Measurements from ENCODE around the gene FBXW9.
"Not testable (repeated sequence)": the region's sequence is repeated elsewhere in the genome, so short reads cannot be mapped to it uniquely, and the experiment has no call there.

Gene FBXW9

DNA sequence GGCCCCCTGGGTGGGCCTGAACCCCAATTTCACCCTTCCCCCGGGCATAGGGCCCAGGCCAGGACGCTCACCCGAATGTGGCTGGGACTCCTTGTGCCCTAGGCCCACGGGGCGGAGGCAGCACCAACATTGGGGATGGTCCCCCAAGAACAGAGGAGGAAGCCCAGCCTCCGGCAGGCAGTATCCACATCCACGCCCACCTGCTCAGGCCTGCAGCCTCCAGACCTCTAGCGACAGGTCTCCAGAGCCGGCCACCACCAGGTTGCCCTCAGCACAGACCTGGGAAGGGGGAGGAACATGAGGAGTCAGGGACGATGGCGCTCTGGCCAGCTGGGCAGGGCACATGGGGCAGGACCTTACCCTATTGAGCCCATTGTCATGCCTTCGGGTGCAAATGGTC is 7.4 kb downstream of the FBXW9 start:
- H3K27ac ChIP-seq, result no peak overlapping the region
- no peak for TF ChIP-seq ZFX (IDR thresholded peaks at IDR 0.05; ENCODE audit: borderline replicate concordance)
- TF ChIP-seq, protein P1, sequence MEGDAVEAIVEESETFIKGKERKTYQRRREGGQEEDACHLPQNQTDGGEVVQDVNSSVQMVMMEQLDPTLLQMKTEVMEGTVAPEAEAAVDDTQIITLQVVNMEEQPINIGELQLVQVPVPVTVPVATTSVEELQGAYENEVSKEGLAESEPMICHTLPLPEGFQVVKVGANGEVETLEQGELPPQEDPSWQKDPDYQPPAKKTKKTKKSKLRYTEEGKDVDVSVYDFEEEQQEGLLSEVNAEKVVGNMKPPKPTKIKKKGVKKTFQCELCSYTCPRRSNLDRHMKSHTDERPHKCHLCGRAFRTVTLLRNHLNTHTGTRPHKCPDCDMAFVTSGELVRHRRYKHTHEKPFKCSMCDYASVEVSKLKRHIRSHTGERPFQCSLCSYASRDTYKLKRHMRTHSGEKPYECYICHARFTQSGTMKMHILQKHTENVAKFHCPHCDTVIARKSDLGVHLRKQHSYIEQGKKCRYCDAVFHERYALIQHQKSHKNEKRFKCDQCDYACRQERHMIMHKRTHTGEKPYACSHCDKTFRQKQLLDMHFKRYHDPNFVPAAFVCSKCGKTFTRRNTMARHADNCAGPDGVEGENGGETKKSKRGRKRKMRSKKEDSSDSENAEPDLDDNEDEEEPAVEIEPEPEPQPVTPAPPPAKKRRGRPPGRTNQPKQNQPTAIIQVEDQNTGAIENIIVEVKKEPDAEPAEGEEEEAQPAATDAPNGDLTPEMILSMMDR (IDR thresholded peaks at IDR 0.05), result no peak

DNA sequence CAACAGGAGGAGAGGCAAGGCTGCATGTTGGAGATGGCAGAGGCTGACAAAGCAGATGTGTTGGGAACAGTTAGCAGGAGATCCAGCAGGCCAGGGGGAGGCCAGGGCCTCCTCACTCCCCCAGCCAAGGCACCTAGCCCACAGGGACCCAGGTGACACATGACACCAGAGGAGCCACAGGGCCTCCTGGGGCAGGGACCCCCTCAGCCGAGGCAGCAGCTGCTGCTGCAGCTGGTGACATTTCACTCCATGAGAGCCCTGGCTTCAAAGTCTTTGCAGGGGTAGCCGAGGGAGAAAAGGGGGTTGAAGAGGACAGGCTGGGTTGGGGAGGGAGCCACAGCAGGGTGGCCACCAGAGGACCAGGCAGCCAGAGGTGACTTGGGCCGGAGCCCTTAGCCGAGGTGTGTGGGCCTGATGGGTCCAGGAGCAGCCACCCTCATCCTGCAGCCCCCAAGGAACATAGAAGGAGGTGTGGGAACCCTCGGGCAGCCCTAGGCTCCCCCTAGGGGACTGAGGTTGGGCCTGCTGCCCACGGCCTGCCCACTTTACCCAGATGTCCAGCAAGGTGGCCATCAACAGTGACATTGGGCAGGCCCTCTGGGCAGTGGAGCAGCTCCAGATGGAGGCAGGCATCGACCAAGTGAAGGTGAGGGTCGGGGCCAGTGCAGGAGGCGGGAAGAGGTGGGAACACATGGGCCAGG is 8.8 kb downstream of the FBXW9 start, which contains the start of gene GNG14:
Gene GNG14 (plus strand): TSS at position 503 of the 701 bp plus-strand sequence. CDS start 51 bp downstream, at position 554.
- H3K27ac ChIP-seq, result no peak within 1 kb of the TSS
- TF ChIP-seq, protein P1 (IDR thresholded peaks at IDR 0.05), result no peak
- no peak for TF ChIP-seq ZFX (IDR thresholded peaks at IDR 0.05; ENCODE audit: borderline replicate concordance)

DNA sequence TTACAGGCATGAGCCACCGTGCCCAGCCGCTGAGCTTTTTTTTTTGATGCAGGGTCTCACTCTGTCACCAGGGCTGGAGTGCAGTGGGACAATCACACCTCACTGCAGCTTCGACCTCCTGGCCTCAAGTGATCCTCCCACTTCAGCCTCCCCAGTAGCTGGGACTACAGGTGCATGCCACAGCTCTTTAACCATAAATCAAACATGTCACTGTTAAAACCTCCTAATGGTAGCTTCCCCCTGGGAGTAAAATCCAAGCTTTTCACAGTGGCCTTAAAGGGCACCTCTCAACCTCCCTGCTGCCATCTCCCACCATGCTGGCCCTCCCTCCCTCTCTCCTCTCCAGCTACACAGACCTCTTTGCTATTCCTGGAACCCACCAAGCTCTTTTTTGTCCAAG is 10.6 kb downstream of the FBXW9 start:
- TF ChIP-seq ZFX (IDR thresholded peaks at IDR 0.05; ENCODE audit: borderline replicate concordance), result no peak
- TF ChIP-seq, protein P1 (IDR thresholded peaks at IDR 0.05), result no peak
- no peak overlapping the region for H3K27ac ChIP-seq

DNA sequence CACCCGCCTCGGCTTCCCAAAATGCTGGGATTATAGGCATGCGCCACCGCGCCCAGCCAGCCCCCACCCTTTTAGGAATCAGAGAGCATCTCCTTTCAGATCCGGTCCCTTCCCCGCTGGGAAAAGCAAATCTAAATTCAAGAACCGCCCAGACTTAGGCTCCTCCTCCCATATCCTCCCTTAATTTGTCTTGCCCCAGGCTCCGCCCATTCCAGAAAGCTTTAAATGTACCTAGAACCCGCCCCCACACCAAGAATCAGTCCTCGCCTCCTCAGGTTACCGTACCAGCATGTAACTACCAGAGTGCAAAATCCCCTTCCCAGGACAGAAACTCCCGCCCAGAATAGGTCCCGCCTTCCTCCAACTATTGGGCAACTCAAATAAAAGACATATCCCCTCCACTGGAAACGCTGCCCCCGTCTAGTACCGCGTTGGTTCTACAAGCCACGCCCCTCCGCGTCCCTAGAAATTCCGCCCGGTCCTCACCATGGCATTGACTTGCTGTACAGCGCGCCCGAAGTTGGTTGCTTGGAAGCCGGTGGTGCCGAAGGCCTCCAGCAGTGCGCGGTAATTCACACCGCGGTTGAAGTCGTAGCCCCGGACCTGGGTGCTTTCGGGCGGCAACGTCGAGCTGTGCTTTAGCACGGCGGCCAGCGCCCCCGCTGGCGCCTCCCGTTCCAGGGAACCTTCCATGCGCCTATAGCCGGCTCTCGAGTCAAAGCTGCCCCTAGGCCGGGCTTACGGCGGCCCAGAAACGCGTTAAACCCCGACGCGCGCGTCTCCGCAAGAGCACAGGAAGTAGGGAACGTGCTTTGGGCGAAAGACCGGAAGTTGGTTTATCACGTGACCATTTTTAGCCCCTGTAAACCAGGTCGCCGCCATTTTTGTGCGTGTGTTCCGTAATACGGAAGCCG is 15.1 kb downstream of the FBXW9 start, which contains the start of gene DHPS:
Gene DHPS (minus strand): TSS at position 807 of the 914 bp plus-strand sequence. CDS start 114 bp downstream, at position 693.
- peak within 1 kb of the TSS; percentile 99 for H3K27ac ChIP-seq

DNA sequence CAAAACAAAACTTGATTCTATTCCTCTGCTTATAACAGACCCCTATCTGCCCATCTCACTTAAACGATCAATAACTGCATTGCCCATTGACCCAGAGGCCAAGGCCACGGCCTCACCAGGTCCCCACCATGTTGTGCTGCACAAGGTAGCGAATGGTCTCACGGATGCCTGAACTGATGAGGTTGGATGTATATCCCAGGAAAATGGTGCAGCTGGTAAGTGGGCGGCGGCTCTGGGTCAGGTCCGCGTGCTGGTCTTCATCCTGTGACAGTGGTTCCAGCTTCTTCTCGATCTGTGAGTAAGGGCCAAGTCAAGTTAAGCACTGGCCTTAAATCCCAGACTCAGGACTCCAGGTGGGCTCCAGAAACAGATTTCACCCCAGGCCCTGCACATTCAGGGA is 16.4 kb downstream of the FBXW9 start:
- H3K27ac ChIP-seq, result peak overlapping the region; percentile 99
- no peak for TF ChIP-seq ZFX (IDR thresholded peaks at IDR 0.05; ENCODE audit: borderline replicate concordance)
- TF ChIP-seq, protein P1 (IDR thresholded peaks at IDR 0.05), result no peak

More for the DNA sequence above, 15.1 kb downstream of the FBXW9 start, which contains the start of gene DHPS:
- TF ChIP-seq ZFX (IDR thresholded peaks at IDR 0.05; ENCODE audit: borderline replicate concordance), result no peak

DNA sequence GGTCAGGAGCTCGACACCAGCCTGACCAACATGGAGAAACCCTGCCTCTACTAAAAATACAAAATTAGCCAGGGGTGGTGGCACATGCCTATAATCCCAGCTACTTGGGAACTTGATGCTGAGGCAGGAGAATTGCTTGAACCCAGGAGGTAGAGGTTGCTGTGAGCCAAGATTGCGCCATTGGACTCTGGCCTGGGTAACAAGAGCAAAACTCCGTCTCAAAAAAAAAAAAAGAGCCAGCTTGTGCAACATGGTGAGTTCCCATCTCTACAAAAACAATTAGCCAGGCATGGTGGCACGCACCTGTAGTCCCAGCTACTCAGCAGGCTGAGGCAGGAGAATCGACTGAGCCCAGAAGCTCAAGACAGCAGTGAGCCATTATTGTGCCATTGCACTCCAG is 18.4 kb downstream of the FBXW9 start:
- H3K27ac ChIP-seq, result not testable (repeated sequence)

DNA sequence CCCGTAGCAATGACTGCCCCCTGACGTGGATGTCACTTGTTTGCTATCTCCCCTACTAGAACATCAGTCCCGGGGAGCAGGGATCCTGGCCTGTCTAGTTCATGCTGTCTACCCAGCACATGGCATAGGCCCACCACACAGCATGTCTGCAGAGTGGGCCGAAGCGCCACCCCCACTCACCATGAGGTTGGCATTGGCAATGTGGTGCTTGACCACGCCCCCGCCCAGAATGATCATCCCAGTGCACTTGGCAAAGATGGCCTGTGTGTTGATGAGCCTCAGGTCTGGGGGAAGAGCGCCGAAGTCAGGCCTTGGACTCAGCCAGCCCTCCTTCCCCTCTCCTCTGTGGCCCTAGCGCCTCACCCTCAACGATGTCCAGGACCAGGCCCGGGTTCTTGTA is 19.5 kb downstream of the FBXW9 start:
- TF ChIP-seq, protein P1 (IDR thresholded peaks at IDR 0.05), result no peak
- no peak for TF ChIP-seq ZFX (IDR thresholded peaks at IDR 0.05; ENCODE audit: borderline replicate concordance)
- H3K27ac ChIP-seq, result peak overlapping the region; percentile 25; the same call in 1 of the 2 replicates

DNA sequence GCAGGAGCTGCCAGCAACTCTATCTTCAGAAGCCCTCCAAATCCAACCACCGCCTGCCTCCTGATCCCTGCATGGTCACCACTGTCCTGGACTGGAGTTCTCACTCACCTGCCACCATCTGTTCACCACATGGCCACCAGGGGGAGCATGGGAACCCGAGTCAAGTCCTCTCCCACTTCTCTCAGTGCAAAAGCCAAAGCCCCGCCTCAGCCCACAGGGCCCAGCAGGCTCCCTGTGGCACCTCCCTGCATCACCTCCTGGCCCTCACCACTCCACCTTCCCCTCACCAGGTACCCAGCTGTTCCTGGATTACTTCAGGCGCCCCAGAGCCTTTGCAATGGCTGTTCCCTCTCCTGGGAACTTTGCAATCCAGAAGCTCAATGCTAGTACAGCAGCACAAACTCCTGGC is 20.0 kb downstream of the FBXW9 start:
- TF ChIP-seq ZFX (IDR thresholded peaks at IDR 0.05; ENCODE audit: borderline replicate concordance), result no peak
- TF ChIP-seq, protein P1 (IDR thresholded peaks at IDR 0.05), result peak; percentile 92
- peak overlapping the region; percentile 25; the same call in 1 of the 2 replicates for H3K27ac ChIP-seq
